HL-60 (cell line): ENCODE measurements around the gene CRYGB.

ENCODE experiments used
- DNase-seq, 2 experiments: peaks; one replicate each; pipeline ENCODE4 v3.0.0-alpha.2; 2010 to 2020; ENCODE audit warnings: low read depth in 1 of 2, low spot score in 1 of 2
- H3K27ac ChIP-seq: fragments of 250-450 bp; sonication (Bioruptor Pico); replicated peaks from 2 replicates; pipeline ENCODE4 v1.5.1; 2020; ENCODE audit warnings: mild to moderate bottlenecking, moderate library complexity
- H3K27me3 ChIP-seq: fragments of 250-450 bp; sonication (Bioruptor Pico); 2 replicates; pipeline ENCODE4 v1.5.1; 2021; ENCODE audit warnings: mild to moderate bottlenecking, moderate library complexity; ENCODE audit not compliant: insufficient read depth, poor library complexity, severe bottlenecking
- H3K4me3 ChIP-seq: replicated peaks from 2 replicates; pipeline ENCODE4 v1.5.1; 2011; ENCODE audit warnings: mild to moderate bottlenecking, control low read depth, low read length; ENCODE audit not compliant: insufficient read depth
- GABPA ChIP-seq: IDR thresholded peaks from 2 replicates; pipeline ENCODE4 v1.6.1; 2012; ENCODE audit warnings: low read depth
- POLR2AphosphoS5 ChIP-seq: IDR thresholded peaks from 2 replicates; pipeline ENCODE4 v1.6.1; 2012; ENCODE audit warnings: low read depth
- SPI1 ChIP-seq: IDR thresholded peaks from 2 replicates; pipeline ENCODE4 v1.6.1; 2012; ENCODE audit warnings: low read depth, mild to moderate bottlenecking, borderline replicate concordance
- TF ChIP-seq, protein P1 (sequence below): IDR thresholded peaks from 2 replicates; pipeline ENCODE4 v1.6.1; 2012; ENCODE audit warnings: low read depth; ENCODE audit not compliant: insufficient replicate concordance
- TF ChIP-seq, protein P2 (sequence below): IDR thresholded peaks from one replicate; pipeline ENCODE4 v1.5.1; 2011; ENCODE audit warnings: low read length, control low read depth, inconsistent platforms; ENCODE audit not compliant: insufficient read depth

Gene CRYGB

DNA sequence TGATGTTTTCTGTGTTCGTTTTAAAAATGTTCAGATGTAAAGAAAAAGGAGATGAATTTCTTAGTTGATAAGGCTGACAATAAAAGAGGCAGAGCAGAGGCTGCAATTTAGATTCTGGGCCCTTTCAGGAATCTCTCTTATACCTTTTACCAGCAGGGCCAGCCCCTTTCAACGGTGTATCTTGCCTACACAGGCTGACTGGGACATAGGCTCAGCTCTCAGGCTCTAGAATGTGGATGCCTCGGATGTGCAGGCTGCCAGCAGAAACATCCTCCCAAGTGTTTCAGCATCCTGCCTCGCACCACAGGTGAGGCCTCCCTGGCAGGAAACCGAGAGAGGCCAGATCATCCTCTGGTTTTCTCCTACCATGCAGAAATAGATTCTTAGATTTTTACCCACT lies 40.5 kb upstream of the CRYGB start:
- TF ChIP-seq POLR2AphosphoS5 (no peak), GABPA (no peak), SPI1 (no peak)
- TF ChIP-seq, protein P1, sequence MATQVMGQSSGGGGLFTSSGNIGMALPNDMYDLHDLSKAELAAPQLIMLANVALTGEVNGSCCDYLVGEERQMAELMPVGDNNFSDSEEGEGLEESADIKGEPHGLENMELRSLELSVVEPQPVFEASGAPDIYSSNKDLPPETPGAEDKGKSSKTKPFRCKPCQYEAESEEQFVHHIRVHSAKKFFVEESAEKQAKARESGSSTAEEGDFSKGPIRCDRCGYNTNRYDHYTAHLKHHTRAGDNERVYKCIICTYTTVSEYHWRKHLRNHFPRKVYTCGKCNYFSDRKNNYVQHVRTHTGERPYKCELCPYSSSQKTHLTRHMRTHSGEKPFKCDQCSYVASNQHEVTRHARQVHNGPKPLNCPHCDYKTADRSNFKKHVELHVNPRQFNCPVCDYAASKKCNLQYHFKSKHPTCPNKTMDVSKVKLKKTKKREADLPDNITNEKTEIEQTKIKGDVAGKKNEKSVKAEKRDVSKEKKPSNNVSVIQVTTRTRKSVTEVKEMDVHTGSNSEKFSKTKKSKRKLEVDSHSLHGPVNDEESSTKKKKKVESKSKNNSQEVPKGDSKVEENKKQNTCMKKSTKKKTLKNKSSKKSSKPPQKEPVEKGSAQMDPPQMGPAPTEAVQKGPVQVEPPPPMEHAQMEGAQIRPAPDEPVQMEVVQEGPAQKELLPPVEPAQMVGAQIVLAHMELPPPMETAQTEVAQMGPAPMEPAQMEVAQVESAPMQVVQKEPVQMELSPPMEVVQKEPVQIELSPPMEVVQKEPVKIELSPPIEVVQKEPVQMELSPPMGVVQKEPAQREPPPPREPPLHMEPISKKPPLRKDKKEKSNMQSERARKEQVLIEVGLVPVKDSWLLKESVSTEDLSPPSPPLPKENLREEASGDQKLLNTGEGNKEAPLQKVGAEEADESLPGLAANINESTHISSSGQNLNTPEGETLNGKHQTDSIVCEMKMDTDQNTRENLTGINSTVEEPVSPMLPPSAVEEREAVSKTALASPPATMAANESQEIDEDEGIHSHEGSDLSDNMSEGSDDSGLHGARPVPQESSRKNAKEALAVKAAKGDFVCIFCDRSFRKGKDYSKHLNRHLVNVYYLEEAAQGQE, result no peak
- TF ChIP-seq, protein P2, sequence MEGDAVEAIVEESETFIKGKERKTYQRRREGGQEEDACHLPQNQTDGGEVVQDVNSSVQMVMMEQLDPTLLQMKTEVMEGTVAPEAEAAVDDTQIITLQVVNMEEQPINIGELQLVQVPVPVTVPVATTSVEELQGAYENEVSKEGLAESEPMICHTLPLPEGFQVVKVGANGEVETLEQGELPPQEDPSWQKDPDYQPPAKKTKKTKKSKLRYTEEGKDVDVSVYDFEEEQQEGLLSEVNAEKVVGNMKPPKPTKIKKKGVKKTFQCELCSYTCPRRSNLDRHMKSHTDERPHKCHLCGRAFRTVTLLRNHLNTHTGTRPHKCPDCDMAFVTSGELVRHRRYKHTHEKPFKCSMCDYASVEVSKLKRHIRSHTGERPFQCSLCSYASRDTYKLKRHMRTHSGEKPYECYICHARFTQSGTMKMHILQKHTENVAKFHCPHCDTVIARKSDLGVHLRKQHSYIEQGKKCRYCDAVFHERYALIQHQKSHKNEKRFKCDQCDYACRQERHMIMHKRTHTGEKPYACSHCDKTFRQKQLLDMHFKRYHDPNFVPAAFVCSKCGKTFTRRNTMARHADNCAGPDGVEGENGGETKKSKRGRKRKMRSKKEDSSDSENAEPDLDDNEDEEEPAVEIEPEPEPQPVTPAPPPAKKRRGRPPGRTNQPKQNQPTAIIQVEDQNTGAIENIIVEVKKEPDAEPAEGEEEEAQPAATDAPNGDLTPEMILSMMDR, result no peak
- DNase-seq, result no peak
- Histone ChIP-seq H3K27me3 (peaks cover 13% of the 10 kb centered on the region), H3K27ac (no peak overlapping the region), H3K4me3 (no peak overlapping the region)

DNA sequence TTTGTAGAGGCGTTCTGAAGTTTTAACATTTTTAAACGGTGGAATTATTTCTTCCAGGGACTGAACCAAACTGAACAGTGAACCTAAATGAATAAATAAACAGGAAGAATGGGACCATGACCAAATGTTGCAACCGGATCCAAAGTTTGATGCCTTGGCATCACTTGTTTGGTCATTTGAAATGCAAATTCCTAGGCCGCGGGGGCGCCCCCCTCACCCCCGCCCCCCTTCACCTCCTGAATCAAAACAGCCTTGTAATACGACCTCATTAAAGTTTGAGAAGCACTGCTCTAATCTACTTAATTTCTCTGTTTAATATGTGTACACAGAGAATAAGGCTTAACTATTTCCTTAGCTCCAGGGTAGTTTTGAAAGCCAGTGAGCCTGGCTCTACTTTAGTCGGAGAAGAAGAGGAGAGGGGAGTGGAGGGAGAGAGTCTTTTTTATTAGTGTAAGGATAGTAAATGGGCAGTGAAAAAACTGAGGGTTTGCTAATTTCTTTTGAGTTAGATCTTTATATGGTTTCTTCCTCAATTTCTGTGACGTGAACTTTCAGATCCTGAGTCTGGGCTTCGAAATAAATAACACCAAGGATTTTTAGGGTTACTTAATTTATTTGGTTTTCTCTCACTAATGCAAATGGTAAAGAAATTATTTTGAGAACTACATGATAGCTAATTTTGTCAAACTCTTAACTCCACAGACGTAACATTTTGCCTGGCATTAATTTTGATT lies 38.2 kb upstream of the CRYGB start:
- TF ChIP-seq, protein P2, result no peak
- TF ChIP-seq POLR2AphosphoS5 (no peak), SPI1 (no peak), GABPA (no peak)
- TF ChIP-seq, protein P1, result no peak
- no peak overlapping the region for H3K27ac ChIP-seq
- H3K27me3 ChIP-seq, result peaks cover 13% of the 10 kb centered on the region
- DNase-seq, result no peak
- no peak overlapping the region for H3K4me3 ChIP-seq

DNA sequence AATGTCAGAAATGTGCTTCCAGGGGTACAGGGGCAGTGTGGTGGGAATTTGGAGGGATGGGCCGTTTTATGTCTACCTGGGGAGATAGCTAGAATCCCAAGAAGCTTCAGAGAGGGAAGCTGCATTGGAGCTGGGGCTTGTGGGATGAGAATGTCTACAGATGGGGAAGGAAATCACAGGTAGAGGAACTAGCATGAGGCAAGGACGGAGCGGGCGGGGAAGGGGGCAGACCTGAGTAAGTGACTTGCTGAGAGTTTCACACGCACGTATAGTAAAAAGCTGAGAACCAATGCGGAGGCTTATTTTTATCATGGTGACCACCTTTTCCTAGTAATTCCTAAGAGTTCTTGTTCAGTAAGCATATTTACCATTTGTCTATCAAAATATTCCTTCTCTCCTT lies 37.6 kb upstream of the CRYGB start:
- TF ChIP-seq POLR2AphosphoS5 (no peak), GABPA (no peak), SPI1 (no peak)
- TF ChIP-seq, protein P1, result no peak
- TF ChIP-seq, protein P2, result no peak
- Histone ChIP-seq H3K4me3 (no peak overlapping the region), H3K27ac (no peak overlapping the region), H3K27me3 (peaks cover 13% of the 10 kb centered on the region)
- peak in 1 of 2 experiments; percentile 15 for DNase-seq
